ENCODE data around the gene PROCA1.
"Not testable (repeated sequence)": the region's sequence is repeated elsewhere in the genome, so short reads cannot be mapped to it uniquely, and the experiment has no call there.

Gene PROCA1

GRCh38 chr17:28661635-28662526 lies 49.8 kb downstream of the PROCA1 start, which contains the start of the genes SDF2 and SUPT6H:
TSS of gene SDF2 (minus strand) at chr17:28661906. CDS start at chr17:28661876, 30 bp downstream.
TSS of gene SUPT6H (plus strand) at chr17:28662205. CDS start at chr17:28673402, 11,197 bp downstream.
- H3K27me3 ChIP-seq: no peaks in the 10 kb centered on the region
- peak; percentile 88 to 93 for DNase-seq
- H3K27ac ChIP-seq: peak within 1 kb of the TSS; percentile 94 to 96
- no peaks in the 10 kb centered on the region for H3K9me3 ChIP-seq
- peaks cover 0 to 52% (median 28%) of the 10 kb centered on the region in 4 donors for H3K4me1 ChIP-seq
- H3K36me3 ChIP-seq: peaks cover 8 to 48% (median 16%) of the 10 kb centered on the region in 3 donors
- peak in 1 of 2 experiments; percentile 9 for TF ChIP-seq CTCF (IDR thresholded peaks at IDR 0.05)
- peak within 1 kb of the TSS; percentile 79 to 84 for H3K4me3 ChIP-seq
- intact Hi-C loops (cut with DNase I; ENCODE audit: low total_unique reads): loop anchor here (5.0 kb wide), 1 partner anchor 40 kb away; no protein-coding TSS in a partner anchor

GRCh38 chr17:28659497-28659881 lies 52.2 kb downstream of the PROCA1 start:
- H3K27ac ChIP-seq; intact Hi-C loops (cut with DNase I; ENCODE audit: low total_unique reads); H3K27me3 ChIP-seq; H3K4me3 ChIP-seq; DNase-seq; H3K9me3 ChIP-seq: not testable (repeated sequence)
- H3K36me3 ChIP-seq: peaks cover 8 to 51% (median 31%) of the 10 kb centered on the region in 3 donors
- peaks cover 0 to 35% (median 25%) of the 10 kb centered on the region in 4 donors for H3K4me1 ChIP-seq

- H3K4me1 ChIP-seq: peaks cover 0 to 29% (median 22%) of the 10 kb centered on the region in 4 donors
- H3K36me3 ChIP-seq: peaks cover 8 to 56% (median 33%) of the 10 kb centered on the region in 3 donors
- H3K27me3 ChIP-seq; DNase-seq; H3K9me3 ChIP-seq; H3K27ac ChIP-seq; intact Hi-C loops (cut with DNase I; ENCODE audit: low total_unique reads); H3K4me3 ChIP-seq: not testable (repeated sequence)
Measured at GRCh38 chr17:28658766-28659496, 52.8 kb downstream of the PROCA1 start.

DNA sequence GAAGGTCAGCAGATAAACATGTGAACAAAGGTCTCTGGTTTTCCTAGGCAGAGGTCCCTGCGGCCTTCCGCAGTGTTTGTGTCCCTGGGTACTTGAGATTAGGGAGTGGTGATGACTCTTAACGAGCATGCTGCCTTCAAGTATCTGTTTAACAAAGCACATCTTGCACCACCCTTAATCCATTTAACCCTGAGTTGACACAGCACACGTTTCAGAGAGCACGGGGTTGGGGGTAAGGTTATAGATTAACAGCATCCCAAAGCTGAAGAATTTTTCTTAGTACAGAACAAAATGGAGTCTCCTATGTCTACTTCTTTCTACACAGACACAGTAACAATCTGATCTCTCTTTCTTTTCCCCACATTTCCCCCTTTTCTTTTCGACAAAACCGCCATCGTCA lies 53.3 kb downstream of the PROCA1 start:
- intact Hi-C loops (cut with DNase I; ENCODE audit: low total_unique reads); H3K4me3 ChIP-seq; DNase-seq; H3K9me3 ChIP-seq; H3K27ac ChIP-seq; H3K27me3 ChIP-seq: not testable (repeated sequence)
- H3K36me3 ChIP-seq: peaks cover 8 to 62% (median 33%) of the 10 kb centered on the region in 3 donors
- H3K4me1 ChIP-seq: peaks cover 0 to 23% (median 17%) of the 10 kb centered on the region in 4 donors

DNA sequence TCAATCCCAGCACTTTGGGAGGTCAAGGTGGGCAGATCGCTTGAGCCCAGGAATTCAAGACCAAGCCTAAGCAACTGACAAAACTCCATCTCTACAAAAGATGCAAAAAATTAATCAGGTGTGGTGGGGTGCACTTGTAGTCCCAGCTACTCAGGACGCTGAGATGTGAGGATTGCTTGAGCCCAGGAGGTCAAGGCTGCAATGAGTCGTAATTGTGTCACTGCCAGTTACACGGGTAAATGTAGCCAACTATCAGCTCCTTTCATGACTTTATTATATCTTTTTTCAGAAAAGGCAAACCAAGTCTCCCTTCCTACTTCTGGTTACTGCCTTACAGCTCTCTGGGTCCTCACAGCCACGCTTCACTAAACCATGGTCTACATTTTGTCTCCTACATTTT lies 53.9 kb downstream of the PROCA1 start:
- Histone ChIP-seq H3K4me3 (no peak overlapping the region), H3K27me3 (no peaks in the 10 kb centered on the region), H3K9me3 (no peaks in the 10 kb centered on the region), H3K4me1 (peaks cover 0 to 18% (median 12%) of the 10 kb centered on the region in 4 donors), H3K36me3 (peaks cover 8 to 65% (median 33%) of the 10 kb centered on the region in 3 donors), H3K27ac (no peak overlapping the region)
- DNase-seq: no peak
- intact Hi-C loops (cut with DNase I; ENCODE audit: low total_unique reads): no loop called here
- TF ChIP-seq CTCF (IDR thresholded peaks at IDR 0.05): no peak

GRCh38 chr17:28655160-28655559 lies 56.5 kb downstream of the PROCA1 start:
- Histone ChIP-seq H3K27ac (no peak overlapping the region), H3K36me3 (peaks cover 8 to 86% (median 43%) of the 10 kb centered on the region in 3 donors), H3K27me3 (no peaks in the 10 kb centered on the region), H3K4me1 (peaks cover 0 to 4% (median 2%) of the 10 kb centered on the region in 4 donors), H3K9me3 (no peaks in the 10 kb centered on the region), H3K4me3 (no peak overlapping the region)
- no peak for DNase-seq
- TF ChIP-seq CTCF (IDR thresholded peaks at IDR 0.05): no peak
- intact Hi-C loops (cut with DNase I; ENCODE audit: low total_unique reads): no loop called here
